HT1080 (cell line): ENCODE measurements around the gene R3HDM4. TPM values are rescaled to one million over a fixed set of nuclear protein-coding genes. Genes with fewer than 3 reads are reported as not detected.

Experiments
- DNase-seq: peaks from one replicate; pipeline ENCODE4 v3.0.0-alpha.2; 2015; ENCODE audit warnings: low read depth
- total RNA-seq: library from RNA; depleted of rRNA; stranded (reverse); fragments of >200 nt; shearing (Covaris generic); gene quantifications from 2 replicates; pipeline ENCODE4 v1.2.3, GENCODE V29; 2014

The R3HDM4 gene
- total RNA-seq, 1 experiment from 2014 or later, result 42.2 TPM

GRCh38 chr19:917323-918151, 4.5 kb upstream of the R3HDM4 start, which contains the start of gene KISS1R:
Gene KISS1R (plus strand): TSS chr19:917333. CDS start chr19:917503, 170 bp downstream.
- peak; percentile 46 for DNase-seq

- DNase-seq, result no peak
Observed at GRCh38 chr19:916645-917322, 3.8 kb upstream of the R3HDM4 start.

- DNase-seq, result no peak
Observed at GRCh38 chr19:912181-913079, 589 bp downstream of the R3HDM4 start.

GRCh38 chr19:911197-912033, 1.6 kb downstream of the R3HDM4 start:
- no peak for DNase-seq

GRCh38 chr19:907183-907853, 5.7 kb downstream of the R3HDM4 start:
- DNase-seq, result no peak

GRCh38 chr19:906480-906879, 6.5 kb downstream of the R3HDM4 start:
- no peak for DNase-seq

- DNase-seq, result no peak
Observed at GRCh38 chr19:904545-904944, 8.5 kb downstream of the R3HDM4 start.

GRCh38 chr19:903266-903797, 9.7 kb downstream of the R3HDM4 start:
- no peak for DNase-seq

- DNase-seq, result no peak
Observed at GRCh38 chr19:902446-903226, 10.4 kb downstream of the R3HDM4 start.

- no peak for DNase-seq
Observed at GRCh38 chr19:902093-902370, 11.0 kb downstream of the R3HDM4 start.

- DNase-seq, result no peak
Observed at GRCh38 chr19:901216-902092, 11.6 kb downstream of the R3HDM4 start.

GRCh38 chr19:900302-901111, 12.5 kb downstream of the R3HDM4 start:
- no peak for DNase-seq

- no peak for DNase-seq
Observed at GRCh38 chr19:900043-900301, 13.0 kb downstream of the R3HDM4 start.

GRCh38 chr19:899336-900042, 13.5 kb downstream of the R3HDM4 start:
- DNase-seq, result no peak

GRCh38 chr19:898663-899062, 14.4 kb downstream of the R3HDM4 start:
- DNase-seq, result no peak

GRCh38 chr19:897442-898039, 15.5 kb downstream of the R3HDM4 start:
- no peak for DNase-seq

GRCh38 chr19:896999-897398, 16.0 kb downstream of the R3HDM4 start:
- DNase-seq, result no peak
